ENCODE data around the gene FCMR.

The FCMR gene

DNA sequence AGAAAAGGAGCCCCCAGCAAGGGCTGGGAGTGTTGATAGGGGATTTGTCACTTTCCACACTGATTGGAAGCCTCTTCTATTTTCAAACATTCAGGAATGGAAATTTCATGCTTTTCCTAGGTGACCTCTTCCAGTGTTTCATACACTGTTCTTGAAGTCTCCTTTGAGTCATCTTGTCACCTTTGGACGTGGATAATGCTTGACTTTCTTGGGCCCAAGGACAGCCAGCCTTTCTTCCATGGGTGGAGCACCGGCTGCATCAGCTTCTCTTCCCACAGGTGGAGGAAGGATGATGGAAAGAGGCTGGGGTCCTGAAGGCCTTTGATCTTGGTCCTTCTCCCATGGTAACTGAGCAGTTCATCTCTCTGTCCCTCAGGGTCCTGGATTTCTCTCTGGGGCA, 36.4 kb upstream of the FCMR start:
- TF ChIP-seq, protein P1, sequence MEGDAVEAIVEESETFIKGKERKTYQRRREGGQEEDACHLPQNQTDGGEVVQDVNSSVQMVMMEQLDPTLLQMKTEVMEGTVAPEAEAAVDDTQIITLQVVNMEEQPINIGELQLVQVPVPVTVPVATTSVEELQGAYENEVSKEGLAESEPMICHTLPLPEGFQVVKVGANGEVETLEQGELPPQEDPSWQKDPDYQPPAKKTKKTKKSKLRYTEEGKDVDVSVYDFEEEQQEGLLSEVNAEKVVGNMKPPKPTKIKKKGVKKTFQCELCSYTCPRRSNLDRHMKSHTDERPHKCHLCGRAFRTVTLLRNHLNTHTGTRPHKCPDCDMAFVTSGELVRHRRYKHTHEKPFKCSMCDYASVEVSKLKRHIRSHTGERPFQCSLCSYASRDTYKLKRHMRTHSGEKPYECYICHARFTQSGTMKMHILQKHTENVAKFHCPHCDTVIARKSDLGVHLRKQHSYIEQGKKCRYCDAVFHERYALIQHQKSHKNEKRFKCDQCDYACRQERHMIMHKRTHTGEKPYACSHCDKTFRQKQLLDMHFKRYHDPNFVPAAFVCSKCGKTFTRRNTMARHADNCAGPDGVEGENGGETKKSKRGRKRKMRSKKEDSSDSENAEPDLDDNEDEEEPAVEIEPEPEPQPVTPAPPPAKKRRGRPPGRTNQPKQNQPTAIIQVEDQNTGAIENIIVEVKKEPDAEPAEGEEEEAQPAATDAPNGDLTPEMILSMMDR (IDR thresholded peaks at IDR 0.05; ENCODE audit: unreplicated experiment in 3 of 3): no peak
- H3K36me3 Mint-ChIP-seq (ENCODE audit: low read depth): no peaks in the 10 kb centered on the region
- no peak overlapping the region for H3K27ac Mint-ChIP-seq
- H3K9me3 Mint-ChIP-seq: no peaks in the 10 kb centered on the region
- H3K4me1 Mint-ChIP-seq: peaks cover 17% of the 10 kb centered on the region
- peaks cover 17% of the 10 kb centered on the region for H3K27me3 Mint-ChIP-seq (ENCODE audit: low read depth)
- H3K4me3 Mint-ChIP-seq: no peak overlapping the region

DNA sequence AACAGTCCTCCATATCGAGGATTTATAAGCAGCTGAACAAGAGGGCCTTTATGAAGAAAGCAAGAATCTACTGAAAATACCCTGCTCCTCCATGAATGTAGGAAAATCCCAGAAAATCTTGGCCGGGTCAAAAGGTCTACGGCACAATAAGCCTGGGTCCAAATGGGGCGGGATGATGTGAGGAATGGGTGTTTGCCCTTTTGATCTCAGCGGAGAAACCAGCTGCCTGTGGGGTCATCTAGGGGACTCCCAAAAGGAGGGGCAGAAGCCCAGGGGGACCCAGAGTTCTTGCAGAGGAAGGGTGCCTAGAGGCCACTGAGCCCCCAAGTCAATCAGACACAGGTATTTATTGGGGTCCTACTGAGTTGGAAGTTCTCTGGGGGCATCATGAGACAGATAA, 35.9 kb upstream of the FCMR start:
- H3K27me3 Mint-ChIP-seq (ENCODE audit: low read depth): peaks cover 17% of the 10 kb centered on the region
- H3K9me3 Mint-ChIP-seq: no peaks in the 10 kb centered on the region
- peaks cover 17% of the 10 kb centered on the region for H3K4me1 Mint-ChIP-seq
- H3K4me3 Mint-ChIP-seq: no peak overlapping the region
- no peak overlapping the region for H3K27ac Mint-ChIP-seq
- H3K36me3 Mint-ChIP-seq (ENCODE audit: low read depth): no peaks in the 10 kb centered on the region
- TF ChIP-seq, protein P1 (IDR thresholded peaks at IDR 0.05; ENCODE audit: unreplicated experiment in 3 of 3): no peak

DNA sequence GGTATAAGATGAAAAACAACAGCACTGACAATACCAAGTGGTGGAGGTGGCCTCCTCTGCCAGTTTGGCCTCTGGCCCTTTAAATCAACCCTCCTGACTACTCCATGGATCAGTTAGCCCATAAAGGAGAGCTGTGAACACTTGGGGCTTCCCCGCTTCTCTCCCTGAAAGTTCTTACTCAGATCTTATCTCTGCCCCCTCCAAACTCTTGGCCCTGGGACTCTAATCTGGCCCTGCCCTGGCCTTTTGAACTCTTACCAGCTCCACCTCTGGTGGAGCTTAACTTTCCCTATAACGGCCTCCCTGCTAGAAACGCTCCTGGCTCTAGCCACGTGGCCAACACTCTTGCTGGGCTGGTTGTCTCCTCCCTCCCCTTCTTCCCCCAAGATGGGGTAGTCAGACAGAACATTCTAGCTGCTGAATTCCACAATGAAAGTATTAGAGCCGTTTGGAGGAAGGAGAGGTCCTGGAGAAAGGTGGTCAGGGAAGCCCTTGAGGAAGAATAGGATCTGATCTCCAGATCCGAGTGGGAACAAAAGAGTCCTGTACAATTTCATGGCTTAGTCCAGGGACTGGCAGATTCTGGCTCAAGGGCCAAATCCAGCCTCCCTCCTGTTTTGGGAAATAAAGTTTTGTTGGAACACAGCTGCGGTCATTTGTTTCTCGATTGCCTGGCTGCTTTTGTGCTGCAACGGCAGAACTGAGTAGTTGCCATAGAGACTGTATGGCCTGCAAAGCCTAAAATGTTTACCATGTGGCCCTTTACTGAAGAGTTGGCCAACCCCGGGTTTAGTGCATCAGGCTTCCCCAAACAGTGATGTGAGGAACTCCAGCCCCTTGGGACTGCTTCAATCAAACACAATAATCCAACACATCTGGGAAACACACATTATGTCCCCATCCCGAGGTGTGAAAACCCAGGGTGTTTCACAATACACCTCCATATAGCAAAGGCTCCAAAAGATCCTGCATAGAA, 34.0 kb upstream of the FCMR start:
- no peaks in the 10 kb centered on the region for H3K9me3 Mint-ChIP-seq
- TF ChIP-seq, protein P1 (IDR thresholded peaks at IDR 0.05; ENCODE audit: unreplicated experiment in 3 of 3): no peak
- peak overlapping the region; percentile 35 to 81 (median 81) for H3K27ac Mint-ChIP-seq
- H3K4me1 Mint-ChIP-seq: peaks cover 23% of the 10 kb centered on the region
- peak overlapping the region in 1 of 3 experiments; percentile 6 for H3K4me3 Mint-ChIP-seq
- peaks cover 15% of the 10 kb centered on the region for H3K27me3 Mint-ChIP-seq (ENCODE audit: low read depth)
- H3K36me3 Mint-ChIP-seq (ENCODE audit: low read depth): no peaks in the 10 kb centered on the region

DNA sequence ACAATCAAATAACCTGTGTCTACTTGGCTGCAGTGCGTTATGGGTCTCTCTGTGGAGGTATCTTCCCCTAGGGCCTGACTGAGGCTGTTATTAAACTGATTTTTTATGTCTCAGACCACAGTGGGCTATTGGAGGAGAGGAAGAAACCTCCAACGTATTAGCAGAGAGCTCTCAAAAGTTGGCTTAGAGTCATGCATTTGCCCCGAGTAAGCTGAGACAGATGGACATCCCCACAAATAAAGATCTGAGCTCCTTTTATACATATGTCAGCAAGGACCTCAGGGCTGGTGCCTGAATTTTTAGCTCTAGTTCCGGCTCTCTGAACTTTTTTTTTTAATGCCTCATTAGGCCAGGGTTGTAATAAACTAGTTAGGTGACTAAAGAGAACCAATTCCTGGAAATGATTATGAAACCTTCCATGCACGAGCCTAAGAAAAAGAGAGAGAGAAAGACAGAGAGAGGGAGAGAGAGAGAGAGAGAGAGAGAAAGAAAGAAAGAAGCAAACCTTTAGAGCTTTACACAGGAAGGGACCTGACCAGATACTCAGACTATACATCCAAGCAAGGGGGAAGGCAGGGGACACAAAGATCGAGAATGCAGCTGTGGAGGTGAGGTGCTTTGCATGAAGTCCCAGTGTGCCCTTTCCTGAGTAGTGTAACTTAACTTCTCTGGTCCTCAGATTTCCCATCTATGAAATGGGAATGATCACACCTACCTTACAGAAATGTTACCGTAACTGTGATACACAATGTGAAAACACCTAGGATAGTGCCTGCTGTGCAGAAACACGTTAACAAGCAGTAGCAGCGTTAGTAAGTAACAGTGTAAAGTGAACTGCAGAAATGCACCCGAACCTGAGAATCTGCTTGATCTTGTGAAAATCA, 33.0 kb upstream of the FCMR start:
- no peaks in the 10 kb centered on the region for H3K36me3 Mint-ChIP-seq (ENCODE audit: low read depth)
- peaks cover 23% of the 10 kb centered on the region for H3K4me1 Mint-ChIP-seq
- H3K4me3 Mint-ChIP-seq: peak overlapping the region in 1 of 3 experiments; percentile 28
- H3K9me3 Mint-ChIP-seq: peaks cover 3% of the 10 kb centered on the region
- TF ChIP-seq, protein P1 (IDR thresholded peaks at IDR 0.05; ENCODE audit: unreplicated experiment in 3 of 3): no peak
- peaks cover 10% of the 10 kb centered on the region for H3K27me3 Mint-ChIP-seq (ENCODE audit: low read depth)
- H3K27ac Mint-ChIP-seq: peak overlapping the region; percentile 58 to 88 (median 87)

DNA sequence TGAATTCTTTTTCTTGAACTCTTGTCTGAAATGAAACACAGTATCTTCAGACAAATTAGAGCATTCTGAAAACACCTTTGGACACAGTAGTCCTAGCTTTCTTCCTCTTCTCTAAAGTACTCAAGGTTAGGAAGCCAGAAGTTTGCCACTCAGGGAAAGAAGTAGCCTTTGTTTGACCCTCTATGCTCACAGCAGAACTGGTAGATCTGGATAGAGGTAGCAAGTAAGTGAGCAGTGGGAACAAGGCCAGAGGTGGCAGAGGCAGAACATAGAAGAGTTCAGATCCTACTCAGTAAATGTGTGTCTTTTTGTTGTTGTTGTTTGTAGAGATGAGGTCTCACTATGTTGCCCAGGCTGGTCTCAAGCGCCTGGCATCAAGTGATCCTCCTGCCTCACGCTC, 31.9 kb upstream of the FCMR start:
- TF ChIP-seq, protein P1 (IDR thresholded peaks at IDR 0.05; ENCODE audit: unreplicated experiment in 3 of 3): no peak
- Mint-ChIP-seq H3K4me1 (peaks cover 23% of the 10 kb centered on the region), H3K4me3 (no peak overlapping the region), H3K27ac (peak overlapping the region; percentile 24 to 71 (median 51)), H3K27me3 (ENCODE audit: low read depth) (peaks cover 15% of the 10 kb centered on the region), H3K9me3 (peaks cover 3% of the 10 kb centered on the region), H3K36me3 (ENCODE audit: low read depth) (no peaks in the 10 kb centered on the region)
